Liver (tissue), 3 donors: ENCODE data around the gene ATF6B.

Source experiments
- CTCF ChIP-seq: fragments of 150-350 bp; IDR thresholded peaks from 2 replicates; pipeline ENCODE4 v1.5.1; 2017; ENCODE audit warnings: improper control_type of control experiment, low read depth, low read length; ENCODE audit not compliant: missing input control
- JUND ChIP-seq, 2 donors: IDR thresholded peaks; 2 replicates each; pipeline ENCODE4 v1.6.1; 2016; ENCODE audit warnings: antibody characterized with exemption in 2 of 2
- REST ChIP-seq: IDR thresholded peaks from 2 replicates; pipeline ENCODE4 v1.6.1; 2016; ENCODE audit warnings: antibody characterized with exemption, mild to moderate bottlenecking
- TF ChIP-seq, protein P1 (sequence below): IDR thresholded peaks from 2 replicates; pipeline ENCODE4 v1.6.1; 2016; ENCODE audit warnings: antibody characterized with exemption
- donor health status: healthy.
- donor health status: healthy.

- TF ChIP-seq CTCF = no peak
- TF ChIP-seq JUND (IDR thresholded peaks at IDR 0.05) = no peak
- no peak for TF ChIP-seq REST
- TF ChIP-seq, protein P1, sequence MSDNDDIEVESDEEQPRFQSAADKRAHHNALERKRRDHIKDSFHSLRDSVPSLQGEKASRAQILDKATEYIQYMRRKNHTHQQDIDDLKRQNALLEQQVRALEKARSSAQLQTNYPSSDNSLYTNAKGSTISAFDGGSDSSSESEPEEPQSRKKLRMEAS = no peak
These were observed 39.8 kb upstream of the ATF6B start for GRCh38 chr6:32167761-32168262.
